ENCODE results near the gene TIMMDC1.

TIMMDC1 gene

GRCh38 chr3:119541547-119541946 lies 43.2 kb downstream of the TIMMDC1 start:
- TF ChIP-seq CTCF (IDR thresholded peaks at IDR 0.05; ENCODE audit: poor library complexity, severe bottlenecking), result no peak
- Histone ChIP-seq H3K27ac (ENCODE audit: poor library complexity, severe bottlenecking) (no peak overlapping the region), H3K36me3 (ENCODE audit: low read depth) (no peaks in the 10 kb centered on the region), H3K27me3 (ENCODE audit: insufficient read depth, poor library complexity, severe bottlenecking) (no peaks in the 10 kb centered on the region), H3K4me1 (ENCODE audit: insufficient read depth, poor library complexity, severe bottlenecking) (no peaks in the 10 kb centered on the region), H3K9me3 (ENCODE audit: severe bottlenecking) (no peaks in the 10 kb centered on the region), H3K4me3 (ENCODE audit: severe bottlenecking) (no peak overlapping the region)
- ATAC-seq (ENCODE audit: low read depth), result no peak
- DNase-seq (ENCODE audit: low spot score), result no peak

- no peaks in the 10 kb centered on the region for H3K9me3 ChIP-seq (ENCODE audit: severe bottlenecking)
These were observed 43.9 kb downstream of the TIMMDC1 start for GRCh38 chr3:119542168-119542767.

GRCh38 chr3:119543147-119543546 lies 44.8 kb downstream of the TIMMDC1 start:
- no peak for TF ChIP-seq CTCF (IDR thresholded peaks at IDR 0.05; ENCODE audit: poor library complexity, severe bottlenecking)
- no peaks in the 10 kb centered on the region for H3K27me3 ChIP-seq (ENCODE audit: insufficient read depth, poor library complexity, severe bottlenecking)
- ATAC-seq (ENCODE audit: low read depth), result no peak
- no peak overlapping the region for H3K27ac ChIP-seq (ENCODE audit: poor library complexity, severe bottlenecking)
- H3K36me3 ChIP-seq (ENCODE audit: low read depth), result no peaks in the 10 kb centered on the region
- H3K9me3 ChIP-seq (ENCODE audit: severe bottlenecking), result no peaks in the 10 kb centered on the region
- no peaks in the 10 kb centered on the region for H3K4me1 ChIP-seq (ENCODE audit: insufficient read depth, poor library complexity, severe bottlenecking)
- no peak overlapping the region for H3K4me3 ChIP-seq (ENCODE audit: severe bottlenecking)
- no peak for DNase-seq (ENCODE audit: low spot score)

More at GRCh38 chr3:119542168-119542767, 43.9 kb downstream of the TIMMDC1 start:
- no peak for ATAC-seq (ENCODE audit: low read depth)
- no peaks in the 10 kb centered on the region for H3K27me3 ChIP-seq (ENCODE audit: insufficient read depth, poor library complexity, severe bottlenecking)
- TF ChIP-seq CTCF (IDR thresholded peaks at IDR 0.05; ENCODE audit: poor library complexity, severe bottlenecking), result no peak
- no peak for DNase-seq (ENCODE audit: low spot score)
- H3K4me1 ChIP-seq (ENCODE audit: insufficient read depth, poor library complexity, severe bottlenecking), result no peaks in the 10 kb centered on the region
- no peaks in the 10 kb centered on the region for H3K36me3 ChIP-seq (ENCODE audit: low read depth)
- H3K27ac ChIP-seq (ENCODE audit: poor library complexity, severe bottlenecking), result no peak overlapping the region
- H3K4me3 ChIP-seq (ENCODE audit: severe bottlenecking), result no peak overlapping the region

GRCh38 chr3:119547227-119547626 lies 48.9 kb downstream of the TIMMDC1 start:
- no peak overlapping the region for H3K27ac ChIP-seq (ENCODE audit: poor library complexity, severe bottlenecking)
- no peaks in the 10 kb centered on the region for H3K36me3 ChIP-seq (ENCODE audit: low read depth)

More at GRCh38 chr3:119547227-119547626, 48.9 kb downstream of the TIMMDC1 start:
- ATAC-seq (ENCODE audit: low read depth), result no peak
- H3K4me1 ChIP-seq (ENCODE audit: insufficient read depth, poor library complexity, severe bottlenecking), result no peaks in the 10 kb centered on the region
- no peak for DNase-seq (ENCODE audit: low spot score)
- no peak for TF ChIP-seq CTCF (IDR thresholded peaks at IDR 0.05; ENCODE audit: poor library complexity, severe bottlenecking)
- H3K9me3 ChIP-seq (ENCODE audit: severe bottlenecking), result no peaks in the 10 kb centered on the region
- H3K4me3 ChIP-seq (ENCODE audit: severe bottlenecking), result no peak overlapping the region
- H3K27me3 ChIP-seq (ENCODE audit: insufficient read depth, poor library complexity, severe bottlenecking), result no peaks in the 10 kb centered on the region
